HepG2 (cell line): Measurements from ENCODE around the gene C1QL4. TPM values are rescaled to one million over a fixed set of nuclear protein-coding genes. Genes with fewer than 3 reads are reported as not detected.

Source experiments
- ATAC-seq: fragments of 200-7000 bp; cut with Tn5 transposase; 3 replicates; pipeline ENCODE4 v1.9.1; 2020; ENCODE audit warnings: mild to moderate bottlenecking, moderate library complexity
- BruUV-seq: library from RNA; stranded (reverse); fragments of 400-500 nt; replicated peaks from 2 replicates; lab custom pipeline; 2021; lab: Mats Ljungman, UMichigan
- CTCF ChIA-PET: fragments of 300-600 bp; formaldehyde crosslinking; extraction: SDS; loops from one replicate; lab custom pipeline; 2021; ENCODE audit warnings: low total read pairs, inconsistent platforms, low intra/inter-chr PET ratio; lab: Yijun Ruan, JAX
- POLR2A ChIA-PET: fragments of 350-600 bp; sonication (Branson Sonifier 250); formaldehyde crosslinking; loops from one replicate; lab custom pipeline; 2020; ENCODE audit warnings: antibody characterized with exemption, inconsistent platforms; lab: Yijun Ruan, JAX
- DNase-seq: peaks from one replicate; pipeline ENCODE4 v3.0.0-alpha.2; 2015; ENCODE audit warnings: low spot score
- FAIRE-seq: peaks from 3 replicates; lab custom pipeline; 2011; peaks lifted over from hg19 to GRCh38; lab: Jason Lieb, UNC
- H2AFZ ChIP-seq: one replicate; pipeline ENCODE4 v1.6.1; 2011; ENCODE audit warnings: low read length, inconsistent platforms
- H3K27ac ChIP-seq: fragments of 300-600 bp; 3 replicates; pipeline ENCODE4 v1.8.0; 2011; ENCODE audit warnings: mixed run types, mild to moderate bottlenecking, mixed read lengths, low read length, inconsistent platforms; ENCODE audit not compliant: insufficient read depth; ENCODE audit errors: extremely low read length
- H3K27me3 ChIP-seq, 2 experiments: fragments of 200-600 bp in 1 of 2; 2 replicates in 1 of 2; 3 replicates in 1 of 2; pipeline versions ENCODE4 v1.6.0 to v1.8.0; 2011; ENCODE audit warnings: low read length in 2 of 2, mild to moderate bottlenecking in 2 of 2, moderate library complexity in 2 of 2, inconsistent platforms in 1 of 2; ENCODE audit not compliant: insufficient read depth in 2 of 2, control insufficient read depth in 1 of 2
- H3K36me3 ChIP-seq, 2 experiments: fragments of 200-600 bp in 1 of 2; replicated peaks in 1 of 2; 2 replicates in 1 of 2; 3 replicates in 1 of 2; pipeline versions ENCODE4 v1.5.1 to v1.8.0; 2011; ENCODE audit warnings: low read length in 2 of 2, inconsistent platforms in 1 of 2; ENCODE audit not compliant: insufficient read depth in 2 of 2, control insufficient read depth in 1 of 2
- H3K4me1 ChIP-seq: 2 replicates; pipeline ENCODE4 v1.5.1; 2012; ENCODE audit warnings: low read length, inconsistent platforms; ENCODE audit not compliant: insufficient read depth
- H3K4me2 ChIP-seq: 2 replicates; pipeline ENCODE4 v1.6.0; 2011; ENCODE audit warnings: low read depth, low read length, inconsistent platforms
- H3K4me3 ChIP-seq, 3 experiments: fragments of 200-600 bp in 1 of 3; sonication (generic), shearing (Covaris generic) in 1 of 3; replicated peaks in 1 of 3; 2 replicates each; pipeline ENCODE4 v1.5.1; 2011 to 2016; ENCODE audit warnings: low read length in 3 of 3, inconsistent platforms in 2 of 3, low read depth in 2 of 3, mild to moderate bottlenecking in 2 of 3, control low read depth in 1 of 3, mixed read lengths in 1 of 3; ENCODE audit not compliant: insufficient read depth in 1 of 3
- H3K79me2 ChIP-seq: one replicate; pipeline ENCODE4 v1.6.1; 2011; ENCODE audit warnings: low read length, inconsistent platforms; ENCODE audit not compliant: insufficient read depth
- H3K9ac ChIP-seq: 2 replicates; pipeline ENCODE4 v1.6.0; 2011; ENCODE audit warnings: mild to moderate bottlenecking, low read depth, low read length, inconsistent platforms; ENCODE audit not compliant: insufficient read depth
- H3K9me3 ChIP-seq: 2 replicates; pipeline ENCODE4 v1.5.1; 2012; ENCODE audit warnings: mild to moderate bottlenecking, low read length
- H4K20me1 ChIP-seq: 2 replicates; pipeline ENCODE4 v1.6.0; 2011; ENCODE audit warnings: inconsistent platforms, mild to moderate bottlenecking, low read length, moderate library complexity; ENCODE audit not compliant: insufficient read depth
- ARID5B ChIP-seq: IDR thresholded peaks from 2 replicates; pipeline ENCODE4 v1.4.0; 2020; ENCODE audit warnings: mild to moderate bottlenecking, missing genetic modification reagents
- ERF ChIP-seq: IDR thresholded peaks from 2 replicates; pipeline ENCODE4 v1.6.1; 2018; ENCODE audit warnings: missing biosample characterization, missing genetic modification reagents
- MTA1 ChIP-seq: sonication (generic); formaldehyde crosslinking; IDR thresholded peaks from 2 replicates; pipeline ENCODE4 v1.4.0; 2020; ENCODE audit warnings: missing genetic modification reagents, mild to moderate bottlenecking, borderline replicate concordance
- PRMT3 ChIP-seq: sonication (generic); formaldehyde crosslinking; IDR thresholded peaks from 2 replicates; pipeline ENCODE4 v1.8.1; 2022; ENCODE audit warnings: low read depth, mild to moderate bottlenecking, moderate library complexity, missing genetic modification reagents, borderline replicate concordance
- SETDB1 ChIP-seq: sonication (generic); formaldehyde crosslinking; IDR thresholded peaks from 2 replicates; pipeline ENCODE4 v1.5.1; 2020; ENCODE audit warnings: missing genetic modification reagents, mild to moderate bottlenecking, borderline replicate concordance
- SMARCC2 ChIP-seq: fragments of 450-650 bp; IDR thresholded peaks from 2 replicates; pipeline ENCODE4 v1.6.1; 2017; ENCODE audit warnings: antibody characterized with exemption, mild to moderate bottlenecking
- SMYD3 ChIP-seq: sonication (generic); formaldehyde crosslinking; IDR thresholded peaks from 2 replicates; pipeline ENCODE4 v1.8.1; 2023; ENCODE audit warnings: mild to moderate bottlenecking, missing genetic modification reagents
- THAP11 ChIP-seq: IDR thresholded peaks from 2 replicates; pipeline ENCODE4 v1.6.1; 2016; ENCODE audit warnings: missing biosample characterization, missing genetic modification reagents
- ZMYM3 ChIP-seq: sonication (generic); formaldehyde crosslinking; IDR thresholded peaks from 2 replicates; pipeline ENCODE4 v1.5.1; 2020; ENCODE audit warnings: mild to moderate bottlenecking, missing genetic modification reagents
- ZNF335 ChIP-seq: sonication (generic); formaldehyde crosslinking; IDR thresholded peaks from 2 replicates; pipeline ENCODE4 v1.4.0; 2020; ENCODE audit warnings: missing genetic modification reagents
- ZNF468 ChIP-seq: sonication (generic); formaldehyde crosslinking; IDR thresholded peaks from 2 replicates; pipeline ENCODE4 v1.8.0; 2022; ENCODE audit warnings: mild to moderate bottlenecking, moderate library complexity, missing genetic modification reagents
- ZNF616 ChIP-seq: sonication (generic); formaldehyde crosslinking; IDR thresholded peaks from 2 replicates; pipeline ENCODE4 v1.5.0; 2020; ENCODE audit warnings: low read depth, mild to moderate bottlenecking, missing genetic modification reagents
- ZNF740 ChIP-seq: sonication (generic); formaldehyde crosslinking; IDR thresholded peaks from 2 replicates; pipeline ENCODE4 v1.4.0; 2020; ENCODE audit warnings: missing genetic modification reagents
- WGBS: methylation state at CpG from one replicate; pipeline ENCODE4 v1.1.6; 2017; ENCODE audit warnings: low lambda C conversion rate; 5-methylcytosine and 5-hydroxymethylcytosine counted together
- in situ Hi-C: cut with HindIII; loops from 2 replicates; pipeline ENCODE4 v1.10.0; 2017; ENCODE audit warnings: low pct_unique_long_range_greater_than_20kb; ENCODE audit not compliant: extremely low pct_ligation_motif_present
- intact Hi-C: fragments of 100-400 bp; cut with micrococcal nuclease; formaldehyde crosslinking; loops from one replicate; pipeline ENCODE4 v1.10.0; 2022; ENCODE audit not compliant: unreplicated experiment
- polyA plus RNA-seq, 8 experiments: library from polyadenylated mRNA; depleted of rRNA in 3 of 8; stranded (reverse) in 7 of 8; unstranded in 1 of 8; fragments of >200 nt; fragmentation: Illumina TruSeq in 4 of 8; extraction: Trizol in 4 of 8; gene quantifications; 2 replicates each; pipeline versions ENCODE4 v1.2.1 to v1.2.3, GENCODE V29; 2011 to 2016; ENCODE audit warnings: low read depth in 4 of 8, missing spikeins in 1 of 8, mixed read lengths in 1 of 8; ENCODE audit not compliant: insufficient read depth in 1 of 8
- total RNA-seq, 5 experiments: library from RNA; depleted of rRNA; stranded (reverse); fragments of >200 nt; fragmentation: Illumina TruSeq; extraction: Trizol; gene quantifications; 2 replicates each; pipeline ENCODE4 v1.2.3, GENCODE V29; 2016; ENCODE audit warnings: low read depth in 1 of 5
- TF ChIP-seq, protein P1 (sequence below): sonication (generic); formaldehyde crosslinking; IDR thresholded peaks from 2 replicates; pipeline ENCODE4 v1.4.0; 2020; ENCODE audit warnings: missing genetic modification reagents, low read depth, mild to moderate bottlenecking, borderline replicate concordance

The C1QL4 gene
- total and polyA plus RNA-seq, 2 of the 13 experiments (the other 11 are each of a cell fraction or from before 2014, with no cell fraction given) = 0.03 TPM; not detected in 1

GRCh38 chr12:49375406-49375805 lies 38.4 kb upstream of the C1QL4 start:
- no peak for DNase-seq
- H3K79me2 ChIP-seq = peaks cover 63% of the 10 kb centered on the region
- no peak overlapping the region for H3K27ac ChIP-seq
- H3K9ac ChIP-seq = no peak overlapping the region
- CTCF ChIA-PET = no interaction called here
- no peak overlapping the region for H3K4me3 ChIP-seq
- FAIRE-seq = no peak
- H3K4me2 ChIP-seq = no peak overlapping the region
- POLR2A ChIA-PET = no interaction called here
- H3K9me3 ChIP-seq = no peaks in the 10 kb centered on the region
- peaks cover 41% of the 10 kb centered on the region for H3K4me1 ChIP-seq
- H2AFZ ChIP-seq = no peak overlapping the region
- ATAC-seq = no peak
- in situ Hi-C loops (no loop called here), intact Hi-C loops (no loop called here)
- H4K20me1 ChIP-seq = no peaks in the 10 kb centered on the region
- H3K36me3 ChIP-seq = peaks cover 0 to 1% of the 10 kb centered on the region in 2 experiments; a peak in 2 of 5 replicates
- 100% methylated on average over 1 of the region's 1 CpG for WGBS
- BruUV-seq = no TSS peak
- H3K27me3 ChIP-seq = no peaks in the 10 kb centered on the region
- TF ChIP-seq ZNF740 = no peak
- no peak for TF ChIP-seq ARID5B
- no peak for TF ChIP-seq SMYD3 (CRISPR knock-in tag)
- no peak for TF ChIP-seq SMARCC2
- TF ChIP-seq ZNF616 = no peak
- no peak for TF ChIP-seq SETDB1 (CRISPR knock-in tag)
- TF ChIP-seq ZNF335 = no peak
- TF ChIP-seq ZMYM3 (CRISPR knock-in tag) = no peak
- no peak for TF ChIP-seq MTA1 (CRISPR knock-in tag)
- TF ChIP-seq ZNF468 (CRISPR knock-in tag) = no peak
- no peak for TF ChIP-seq PRMT3 (CRISPR knock-in tag)
- no peak for TF ChIP-seq ERF
- TF ChIP-seq THAP11 (CRISPR knock-in tag) = no peak
- TF ChIP-seq, protein P1, sequence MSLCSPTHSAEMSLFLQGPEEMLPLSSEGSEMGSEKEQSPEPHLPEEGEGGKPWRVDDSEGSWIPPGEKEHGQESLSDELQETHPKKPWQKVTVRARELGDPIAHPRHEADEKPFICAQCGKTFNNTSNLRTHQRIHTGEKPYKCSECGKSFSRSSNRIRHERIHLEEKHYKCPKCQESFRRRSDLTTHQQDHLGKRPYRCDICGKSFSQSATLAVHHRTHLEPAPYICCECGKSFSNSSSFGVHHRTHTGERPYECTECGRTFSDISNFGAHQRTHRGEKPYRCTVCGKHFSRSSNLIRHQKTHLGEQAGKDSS (CRISPR knock-in tag) = no peak
